HepG2 (cell line): ENCODE results near the gene SNAP23. TPM values are rescaled to one million over a fixed set of nuclear protein-coding genes. Genes with fewer than 3 reads are reported as not detected.
A peak's percentile ranks its signal among the peaks of the same experiment; 100 is the strongest.

ENCODE experiments used
- KDM4B ChIP-seq: sonication (generic); formaldehyde crosslinking; IDR thresholded peaks from 2 replicates; pipeline ENCODE4 v1.4.0; 2020; ENCODE audit warnings: missing genetic modification reagents
- LCORL ChIP-seq, 2 experiments: fragments of 450-650 bp in 1 of 2; sonication (generic) in 1 of 2; formaldehyde crosslinking in 1 of 2; IDR thresholded peaks; 2 replicates each; pipeline versions ENCODE4 v1.5.0 to v1.6.1; 2017 to 2020; ENCODE audit warnings: antibody characterized with exemption in 1 of 2, missing genetic modification reagents in 1 of 2
- MXD3 ChIP-seq: IDR thresholded peaks from 2 replicates; pipeline ENCODE4 v1.6.1; 2016; ENCODE audit warnings: mild to moderate bottlenecking, missing biosample characterization, missing genetic modification reagents
- NBN ChIP-seq: fragments of 450-650 bp; conservative IDR thresholded peaks from 2 replicates; pipeline ENCODE4 v1.6.1; 2017
- SIN3B ChIP-seq: fragments of 150-350 bp; IDR thresholded peaks from 2 replicates; pipeline ENCODE4 v1.6.1; 2014; ENCODE audit warnings: low read length
- ZNF318 ChIP-seq: sonication (generic); formaldehyde crosslinking; IDR thresholded peaks from 2 replicates; pipeline ENCODE4 v1.4.0; 2020; ENCODE audit warnings: mild to moderate bottlenecking, missing genetic modification reagents
- ZNF484 ChIP-seq: sonication (generic); formaldehyde crosslinking; IDR thresholded peaks from 2 replicates; pipeline ENCODE4 v1.5.1; 2020; ENCODE audit warnings: mild to moderate bottlenecking, low read depth, missing genetic modification reagents, borderline replicate concordance
- ZNF569 ChIP-seq: sonication (generic); formaldehyde crosslinking; IDR thresholded peaks from 2 replicates; pipeline ENCODE4 v1.5.0; 2020; ENCODE audit warnings: mild to moderate bottlenecking, missing genetic modification reagents, moderate library complexity, borderline replicate concordance
- ZNF768 ChIP-seq: sonication (generic); formaldehyde crosslinking; IDR thresholded peaks from 2 replicates; pipeline ENCODE4 v1.4.0; 2020; ENCODE audit warnings: missing genetic modification reagents
- ZSCAN12 ChIP-seq: sonication (generic); formaldehyde crosslinking; IDR thresholded peaks from 2 replicates; pipeline ENCODE4 v1.9.0; 2021; ENCODE audit warnings: mild to moderate bottlenecking, missing genetic modification reagents
- polyA plus RNA-seq, 8 experiments: library from polyadenylated mRNA; depleted of rRNA in 3 of 8; stranded (reverse) in 7 of 8; unstranded in 1 of 8; fragments of >200 nt; fragmentation: Illumina TruSeq in 4 of 8; extraction: Trizol in 4 of 8; gene quantifications; 2 replicates each; pipeline versions ENCODE4 v1.2.1 to v1.2.3, GENCODE V29; 2011 to 2016; ENCODE audit warnings: low read depth in 4 of 8, missing spikeins in 1 of 8, mixed read lengths in 1 of 8; ENCODE audit not compliant: insufficient read depth in 1 of 8
- total RNA-seq, 5 experiments: library from RNA; depleted of rRNA; stranded (reverse); fragments of >200 nt; fragmentation: Illumina TruSeq; extraction: Trizol; gene quantifications; 2 replicates each; pipeline ENCODE4 v1.2.3, GENCODE V29; 2016; ENCODE audit warnings: low read depth in 1 of 5
- TF ChIP-seq, protein P1 (sequence below): sonication (generic); formaldehyde crosslinking; IDR thresholded peaks from 2 replicates; pipeline ENCODE4 v1.9.0; 2022; ENCODE audit warnings: low read depth, missing genetic modification reagents
- TF ChIP-seq, protein P2 (sequence below): sonication (generic); formaldehyde crosslinking; IDR thresholded peaks from 2 replicates; pipeline ENCODE4 v1.4.0; 2020; ENCODE audit warnings: mild to moderate bottlenecking, missing genetic modification reagents, borderline replicate concordance

The SNAP23 gene
- total and polyA plus RNA-seq, 2 of the 13 experiments (the other 11 are each of a cell fraction or from before 2014, with no cell fraction given) = 37.0 to 101 TPM

- TF ChIP-seq ZNF484 (no peak), ZSCAN12 (CRISPR knock-in tag) (peak; percentile 74; the same call in 1 of the 2 replicates), SIN3B (0 out of 2 replicates have a peak, but pooled peaks have one; percentile 43), KDM4B (CRISPR knock-in tag) (no peak), ZNF318 (no peak), ZNF569 (CRISPR knock-in tag) (0 out of 2 replicates have a peak, but pooled peaks have one; percentile 52), LCORL (IDR thresholded peaks at IDR 0.05) (no peak), LCORL (CRISPR knock-in tag; IDR thresholded peaks at IDR 0.05) (peak; percentile 87), MXD3 (no peak), ZNF768 (CRISPR knock-in tag) (peak; percentile 47; the same call in 1 of the 2 replicates), NBN (no peak)
- TF ChIP-seq, protein P1, sequence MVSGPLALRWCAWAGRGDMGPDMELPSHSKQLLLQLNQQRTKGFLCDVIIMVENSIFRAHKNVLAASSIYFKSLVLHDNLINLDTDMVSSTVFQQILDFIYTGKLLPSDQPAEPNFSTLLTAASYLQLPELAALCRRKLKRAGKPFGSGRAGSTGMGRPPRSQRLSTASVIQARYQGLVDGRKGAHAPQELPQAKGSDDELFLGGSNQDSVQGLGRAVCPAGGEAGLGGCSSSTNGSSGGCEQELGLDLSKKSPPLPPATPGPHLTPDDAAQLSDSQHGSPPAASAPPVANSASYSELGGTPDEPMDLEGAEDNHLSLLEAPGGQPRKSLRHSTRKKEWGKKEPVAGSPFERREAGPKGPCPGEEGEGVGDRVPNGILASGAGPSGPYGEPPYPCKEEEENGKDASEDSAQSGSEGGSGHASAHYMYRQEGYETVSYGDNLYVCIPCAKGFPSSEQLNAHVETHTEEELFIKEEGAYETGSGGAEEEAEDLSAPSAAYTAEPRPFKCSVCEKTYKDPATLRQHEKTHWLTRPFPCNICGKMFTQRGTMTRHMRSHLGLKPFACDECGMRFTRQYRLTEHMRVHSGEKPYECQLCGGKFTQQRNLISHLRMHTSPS (CRISPR knock-in tag) = no peak
- TF ChIP-seq, protein P2, sequence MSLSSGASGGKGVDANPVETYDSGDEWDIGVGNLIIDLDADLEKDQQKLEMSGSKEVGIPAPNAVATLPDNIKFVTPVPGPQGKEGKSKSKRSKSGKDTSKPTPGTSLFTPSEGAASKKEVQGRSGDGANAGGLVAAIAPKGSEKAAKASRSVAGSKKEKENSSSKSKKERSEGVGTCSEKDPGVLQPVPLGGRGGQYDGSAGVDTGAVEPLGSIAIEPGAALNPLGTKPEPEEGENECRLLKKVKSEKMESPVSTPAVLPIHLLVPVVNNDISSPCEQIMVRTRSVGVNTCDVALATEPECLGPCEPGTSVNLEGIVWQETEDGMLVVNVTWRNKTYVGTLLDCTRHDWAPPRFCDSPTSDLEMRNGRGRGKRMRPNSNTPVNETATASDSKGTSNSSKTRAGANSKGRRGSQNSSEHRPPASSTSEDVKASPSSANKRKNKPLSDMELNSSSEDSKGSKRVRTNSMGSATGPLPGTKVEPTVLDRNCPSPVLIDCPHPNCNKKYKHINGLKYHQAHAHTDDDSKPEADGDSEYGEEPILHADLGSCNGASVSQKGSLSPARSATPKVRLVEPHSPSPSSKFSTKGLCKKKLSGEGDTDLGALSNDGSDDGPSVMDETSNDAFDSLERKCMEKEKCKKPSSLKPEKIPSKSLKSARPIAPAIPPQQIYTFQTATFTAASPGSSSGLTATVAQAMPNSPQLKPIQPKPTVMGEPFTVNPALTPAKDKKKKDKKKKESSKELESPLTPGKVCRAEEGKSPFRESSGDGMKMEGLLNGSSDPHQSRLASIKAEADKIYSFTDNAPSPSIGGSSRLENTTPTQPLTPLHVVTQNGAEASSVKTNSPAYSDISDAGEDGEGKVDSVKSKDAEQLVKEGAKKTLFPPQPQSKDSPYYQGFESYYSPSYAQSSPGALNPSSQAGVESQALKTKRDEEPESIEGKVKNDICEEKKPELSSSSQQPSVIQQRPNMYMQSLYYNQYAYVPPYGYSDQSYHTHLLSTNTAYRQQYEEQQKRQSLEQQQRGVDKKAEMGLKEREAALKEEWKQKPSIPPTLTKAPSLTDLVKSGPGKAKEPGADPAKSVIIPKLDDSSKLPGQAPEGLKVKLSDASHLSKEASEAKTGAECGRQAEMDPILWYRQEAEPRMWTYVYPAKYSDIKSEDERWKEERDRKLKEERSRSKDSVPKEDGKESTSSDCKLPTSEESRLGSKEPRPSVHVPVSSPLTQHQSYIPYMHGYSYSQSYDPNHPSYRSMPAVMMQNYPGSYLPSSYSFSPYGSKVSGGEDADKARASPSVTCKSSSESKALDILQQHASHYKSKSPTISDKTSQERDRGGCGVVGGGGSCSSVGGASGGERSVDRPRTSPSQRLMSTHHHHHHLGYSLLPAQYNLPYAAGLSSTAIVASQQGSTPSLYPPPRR (CRISPR knock-in tag) = peak; percentile 32; the same call in 1 of the 2 replicates
Observed at GRCh38 chr15:42490671-42491538, 4.5 kb upstream of the SNAP23 start, which contains the start of gene ZNF106 (continued).
